Testis (tissue), 2 donors: Measurements from ENCODE around the gene CTSD.

ENCODE experiments used
- CTCF ChIP-seq, 3 experiments: fragments of 450-650 bp in 2 of 3; fragments of 200-600 bp in 1 of 3; sonication (generic) in 1 of 3; IDR thresholded peaks; one replicate each; pipeline ENCODE4 v1.5.1; 2016 to 2019; ENCODE audit warnings: antibody characterized with exemption in 3 of 3, mild to moderate bottlenecking in 2 of 3, moderate library complexity in 1 of 3
- POLR2A ChIP-seq: fragments of 450-650 bp; IDR thresholded peaks from one replicate; pipeline ENCODE4 v1.6.1; 2017; ENCODE audit warnings: antibody characterized with exemption, mild to moderate bottlenecking, moderate library complexity

GRCh38 chr11:1742869-1743584, 20.7 kb downstream of the CTSD start:
- no peak for TF ChIP-seq POLR2A
- no peak for TF ChIP-seq CTCF (IDR thresholded peaks at IDR 0.05)
